Brain microvascular endothelial cell (primary cell): ENCODE measurements around the gene FLT1.

Experiments used
- DNase-seq: peaks from one replicate; pipeline ENCODE4 v3.0.0-alpha.2; 2020
- H3K27ac ChIP-seq: fragments of 250-450 bp; sonication (Bioruptor Pico); 2 replicates; pipeline ENCODE4 v1.5.1; 2020; ENCODE audit warnings: mild to moderate bottlenecking, moderate library complexity
- H3K27me3 ChIP-seq: fragments of 250-450 bp; sonication (Bioruptor Pico); replicated peaks from 2 replicates; pipeline ENCODE4 v1.5.1; 2020; ENCODE audit warnings: mild to moderate bottlenecking
- H3K36me3 ChIP-seq: fragments of 250-450 bp; sonication (Bioruptor Pico); replicated peaks from 2 replicates; pipeline ENCODE4 v1.5.1; 2020; ENCODE audit warnings: mild to moderate bottlenecking
- H3K4me3 ChIP-seq: 2 replicates; pipeline ENCODE4 v1.5.1; 2011; ENCODE audit warnings: low read depth, mild to moderate bottlenecking, control low read depth, low read length, moderate library complexity
- in situ Hi-C: cut with HindIII; loops from 2 replicates; pipeline ENCODE4 v1.10.0; 2017; ENCODE audit warnings: low sequenced_read_pairs, low pct_ligation_motif_present
- TF ChIP-seq, protein P1 (sequence below): IDR thresholded peaks from 2 replicates; pipeline ENCODE4 v1.5.1; 2011; ENCODE audit warnings: low read depth, mild to moderate bottlenecking, moderate library complexity, low read length, control low read depth, inconsistent platforms; ENCODE audit errors: missing control alignments

Gene FLT1

DNA sequence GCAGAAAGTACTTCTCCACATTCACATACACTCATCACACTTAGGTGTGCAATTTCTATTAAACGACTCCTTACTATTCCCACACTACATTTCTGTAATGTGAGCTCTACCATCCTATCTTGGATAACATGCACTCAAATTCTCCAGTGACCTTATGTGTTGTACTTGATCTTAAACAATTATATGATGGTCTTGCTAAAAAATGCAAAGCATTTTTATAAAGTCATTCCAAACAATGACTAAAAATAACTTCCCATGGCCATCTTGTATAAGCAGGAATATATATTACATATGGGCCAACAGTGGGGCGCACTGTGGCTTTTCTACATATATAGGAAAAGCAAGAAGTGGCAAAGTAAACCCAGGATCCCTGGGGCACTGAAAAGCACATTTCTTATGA, 155.5 kb downstream of the FLT1 start:
- peak; percentile 46 for DNase-seq
- H3K27me3 ChIP-seq, result no peaks in the 10 kb centered on the region
- H3K36me3 ChIP-seq, result no peaks in the 10 kb centered on the region
- in situ Hi-C loops, result no loop called here
- H3K27ac ChIP-seq, result peak overlapping the region; percentile 84
- TF ChIP-seq, protein P1, sequence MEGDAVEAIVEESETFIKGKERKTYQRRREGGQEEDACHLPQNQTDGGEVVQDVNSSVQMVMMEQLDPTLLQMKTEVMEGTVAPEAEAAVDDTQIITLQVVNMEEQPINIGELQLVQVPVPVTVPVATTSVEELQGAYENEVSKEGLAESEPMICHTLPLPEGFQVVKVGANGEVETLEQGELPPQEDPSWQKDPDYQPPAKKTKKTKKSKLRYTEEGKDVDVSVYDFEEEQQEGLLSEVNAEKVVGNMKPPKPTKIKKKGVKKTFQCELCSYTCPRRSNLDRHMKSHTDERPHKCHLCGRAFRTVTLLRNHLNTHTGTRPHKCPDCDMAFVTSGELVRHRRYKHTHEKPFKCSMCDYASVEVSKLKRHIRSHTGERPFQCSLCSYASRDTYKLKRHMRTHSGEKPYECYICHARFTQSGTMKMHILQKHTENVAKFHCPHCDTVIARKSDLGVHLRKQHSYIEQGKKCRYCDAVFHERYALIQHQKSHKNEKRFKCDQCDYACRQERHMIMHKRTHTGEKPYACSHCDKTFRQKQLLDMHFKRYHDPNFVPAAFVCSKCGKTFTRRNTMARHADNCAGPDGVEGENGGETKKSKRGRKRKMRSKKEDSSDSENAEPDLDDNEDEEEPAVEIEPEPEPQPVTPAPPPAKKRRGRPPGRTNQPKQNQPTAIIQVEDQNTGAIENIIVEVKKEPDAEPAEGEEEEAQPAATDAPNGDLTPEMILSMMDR, result no peak
- no peak overlapping the region for H3K4me3 ChIP-seq

DNA sequence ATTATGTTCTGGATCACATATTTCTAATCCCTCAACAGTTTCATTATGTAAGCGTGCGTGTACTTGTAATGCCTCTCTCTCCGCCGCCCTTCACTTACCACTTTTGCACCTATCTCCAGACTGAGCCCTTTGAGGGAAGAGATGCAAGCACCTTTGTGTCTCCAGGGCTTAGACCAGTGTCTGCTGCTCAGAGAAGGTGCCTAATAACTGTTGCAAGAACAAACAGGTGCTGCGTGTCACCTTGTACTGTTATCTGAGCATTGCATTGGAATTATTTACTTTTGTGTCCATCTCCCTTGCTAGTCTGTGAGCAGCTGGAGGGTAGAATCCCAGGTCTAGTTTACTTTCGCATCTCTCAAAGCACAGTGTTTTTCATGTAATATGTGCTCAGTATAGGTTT, 156.2 kb downstream of the FLT1 start:
- in situ Hi-C loops, result no loop called here
- DNase-seq, result no peak
- no peak overlapping the region for H3K4me3 ChIP-seq
- TF ChIP-seq, protein P1, result no peak
- H3K36me3 ChIP-seq, result no peaks in the 10 kb centered on the region
- H3K27me3 ChIP-seq, result no peaks in the 10 kb centered on the region
- peak overlapping the region; percentile 84 for H3K27ac ChIP-seq

DNA sequence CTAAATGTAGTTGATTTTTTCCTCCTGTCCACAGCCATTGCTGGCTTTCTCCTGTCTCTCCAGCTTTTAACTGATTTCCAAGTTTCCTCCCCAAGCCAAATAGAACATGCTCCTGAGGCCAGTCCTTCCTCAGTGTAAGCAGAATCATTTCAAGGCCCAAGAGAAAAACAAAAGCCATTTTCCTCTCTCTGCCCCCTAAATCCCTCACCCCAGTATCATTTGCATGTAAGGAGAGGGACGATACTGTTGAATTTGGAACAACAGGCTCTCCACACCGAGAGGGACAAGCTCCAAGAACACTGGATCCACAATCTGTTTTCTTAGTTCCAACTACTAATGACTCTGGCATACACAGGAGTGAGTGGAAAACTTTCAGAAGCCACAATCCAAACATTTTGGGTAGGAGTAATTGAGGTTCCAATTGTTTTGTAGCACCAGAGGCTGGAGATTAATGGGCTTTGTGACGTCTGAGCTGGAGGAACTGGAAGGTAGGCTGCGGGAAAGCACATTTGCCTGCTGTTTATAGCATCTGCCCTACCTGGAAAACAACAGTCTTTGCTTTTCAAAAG, 156.8 kb downstream of the FLT1 start:
- Histone ChIP-seq H3K27ac (peak overlapping the region; percentile 84), H3K36me3 (no peaks in the 10 kb centered on the region), H3K27me3 (no peaks in the 10 kb centered on the region), H3K4me3 (no peak overlapping the region)
- no peak for DNase-seq
- in situ Hi-C loops, result no loop called here
- TF ChIP-seq, protein P1, result no peak

DNA sequence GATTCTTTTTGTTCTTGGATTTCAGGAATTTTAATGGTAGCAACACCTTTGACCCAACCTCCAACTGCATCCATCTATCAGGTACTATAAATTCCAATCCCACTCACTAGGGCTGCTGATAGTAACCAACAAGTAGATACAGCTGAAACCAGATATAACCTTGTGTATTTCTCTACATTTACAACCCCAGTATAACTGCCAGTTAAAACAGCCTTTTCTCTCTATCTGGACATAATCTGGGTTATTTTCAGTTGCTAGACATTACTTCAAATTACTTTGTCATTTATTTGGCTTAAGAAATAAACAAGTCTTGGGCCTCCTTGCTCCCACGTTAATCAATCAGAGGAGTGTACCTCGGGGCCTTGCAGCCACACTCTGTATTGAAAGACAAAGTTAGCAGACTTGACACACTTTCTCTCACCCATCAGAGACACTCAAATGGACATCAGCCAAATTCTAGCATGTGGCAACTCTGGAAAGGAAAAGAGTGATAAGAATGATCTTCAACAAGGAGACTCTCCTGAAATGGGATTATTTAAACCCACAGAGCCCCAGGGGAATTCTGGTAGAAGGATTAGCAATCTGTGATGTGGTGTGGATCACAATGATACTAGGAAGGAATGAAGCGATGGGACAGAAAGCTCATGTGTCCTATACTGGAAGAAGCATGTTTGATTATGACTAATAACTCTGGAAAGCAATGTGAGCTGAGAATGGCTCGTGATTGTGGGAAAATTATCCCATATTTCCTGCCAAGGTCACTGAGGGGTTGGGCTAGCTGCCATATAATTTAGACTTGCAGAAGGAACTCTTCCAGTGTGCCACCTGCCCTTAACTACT, 157.5 kb downstream of the FLT1 start:
- H3K27ac ChIP-seq, result peak overlapping the region; percentile 84
- in situ Hi-C loops, result no loop called here
- TF ChIP-seq, protein P1, result no peak
- DNase-seq, result peak; percentile 87
- no peaks in the 10 kb centered on the region for H3K36me3 ChIP-seq
- H3K4me3 ChIP-seq, result no peak overlapping the region
- no peaks in the 10 kb centered on the region for H3K27me3 ChIP-seq

DNA sequence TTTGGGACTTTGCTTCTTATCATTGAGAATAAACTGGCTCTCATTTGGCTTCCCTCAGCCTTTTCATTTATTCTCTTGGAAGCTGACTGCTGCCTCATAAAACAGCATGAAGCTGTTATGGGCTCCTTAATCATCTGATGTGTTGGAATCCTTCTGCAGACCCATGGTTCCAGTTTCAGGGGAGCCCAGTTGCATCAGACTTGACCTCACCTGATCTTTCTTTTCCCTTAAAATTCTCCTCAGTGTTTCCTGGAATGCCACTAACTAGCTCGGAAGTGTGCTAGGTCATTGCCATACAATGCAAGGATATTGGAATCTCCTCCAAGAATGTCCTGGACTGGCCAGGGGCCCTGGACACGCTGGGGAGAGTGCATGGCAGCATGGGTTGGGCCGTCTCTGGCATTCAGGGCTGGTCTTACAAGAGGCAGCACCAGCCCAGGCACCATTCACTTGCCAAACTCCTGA, 158.7 kb downstream of the FLT1 start:
- Histone ChIP-seq H3K27ac (no peak overlapping the region), H3K4me3 (no peak overlapping the region), H3K36me3 (no peaks in the 10 kb centered on the region), H3K27me3 (no peaks in the 10 kb centered on the region)
- TF ChIP-seq, protein P1, result no peak
- DNase-seq, result no peak
- in situ Hi-C loops, result no loop called here
